Central memory CD4-positive, alpha-beta T cell (primary cell): Measurements from ENCODE around the gene LMLN.
"Not testable (repeated sequence)": the region's sequence is repeated elsewhere in the genome, so short reads cannot be mapped to it uniquely, and the experiment has no call there.

Experiments
- DNase-seq: peaks from one replicate; pipeline ENCODE4 v3.0.0; 2022

LMLN gene

GRCh38 chr3:197958346-197958745 lies 1.7 kb upstream of the LMLN start:
- no peak for DNase-seq

DNA sequence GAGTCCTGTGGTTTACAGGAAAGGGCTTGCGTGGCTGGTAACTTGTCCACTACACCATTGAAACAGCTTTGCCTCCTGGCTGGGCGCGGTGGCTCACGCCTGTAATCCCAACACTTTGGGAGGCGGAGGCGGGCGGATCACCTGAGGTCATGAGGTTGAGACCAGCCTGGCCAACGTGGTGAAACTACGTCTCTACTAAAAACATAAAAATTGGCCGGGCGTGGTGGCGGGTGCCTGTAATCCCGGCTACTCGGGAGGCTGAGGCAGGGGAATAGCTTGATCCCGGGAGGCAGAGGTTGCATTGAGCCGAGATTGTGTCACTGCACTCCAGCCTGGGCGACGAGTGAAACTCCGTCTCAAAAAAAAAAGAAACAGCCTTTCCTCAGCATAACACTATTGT lies 1.2 kb upstream of the LMLN start:
- DNase-seq: not testable (repeated sequence)

GRCh38 chr3:197959500-197959890 lies 522 bp upstream of the LMLN start:
- DNase-seq: no peak

- DNase-seq: no peak
These were observed 921 bp downstream of the LMLN start for GRCh38 chr3:197960694-197961581.

DNA sequence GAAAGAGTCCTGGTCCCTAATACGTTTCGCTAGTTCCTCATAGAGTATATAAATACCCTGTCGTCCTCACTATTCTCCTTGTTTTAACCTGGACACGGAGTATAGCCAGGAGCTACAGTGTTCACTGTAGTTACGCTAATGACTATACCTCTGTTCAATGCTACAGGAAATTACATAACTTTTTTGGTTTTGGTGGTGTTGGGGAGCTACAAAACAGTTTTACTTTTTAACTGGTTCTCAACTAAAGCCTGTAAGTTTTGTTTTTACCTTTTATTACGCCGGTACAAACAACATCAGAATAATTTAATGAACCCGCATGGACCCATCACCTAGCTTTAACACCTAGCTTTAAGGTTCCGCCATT lies 1.5 kb downstream of the LMLN start:
- peak; percentile 23 for DNase-seq

- no peak for DNase-seq
These were observed 3.1 kb downstream of the LMLN start for GRCh38 chr3:197963019-197963637.

- not testable (repeated sequence) for DNase-seq
These were observed 7.4 kb downstream of the LMLN start for GRCh38 chr3:197967337-197967989.

- no peak for DNase-seq
These were observed 10.6 kb downstream of the LMLN start for GRCh38 chr3:197970588-197970987.

DNA sequence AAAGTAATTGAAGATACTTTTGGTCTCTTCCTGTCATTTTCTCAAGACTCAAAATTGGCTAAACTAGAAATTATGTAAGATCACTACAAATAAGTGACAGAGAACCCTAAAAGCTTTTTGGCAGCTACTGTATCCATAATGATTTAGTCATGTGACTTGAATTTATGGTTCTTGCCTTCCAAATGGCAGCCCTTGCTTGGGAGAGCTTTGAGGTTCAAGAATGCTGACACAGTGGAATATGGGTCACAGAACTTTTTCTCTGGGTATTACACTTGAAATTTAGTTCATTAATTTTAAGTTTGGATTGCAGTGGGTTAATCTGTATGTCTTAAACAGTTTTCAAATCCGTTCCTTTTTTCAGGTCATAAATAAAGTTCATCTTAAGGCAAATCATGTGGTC lies 14.0 kb downstream of the LMLN start:
- DNase-seq: no peak

DNA sequence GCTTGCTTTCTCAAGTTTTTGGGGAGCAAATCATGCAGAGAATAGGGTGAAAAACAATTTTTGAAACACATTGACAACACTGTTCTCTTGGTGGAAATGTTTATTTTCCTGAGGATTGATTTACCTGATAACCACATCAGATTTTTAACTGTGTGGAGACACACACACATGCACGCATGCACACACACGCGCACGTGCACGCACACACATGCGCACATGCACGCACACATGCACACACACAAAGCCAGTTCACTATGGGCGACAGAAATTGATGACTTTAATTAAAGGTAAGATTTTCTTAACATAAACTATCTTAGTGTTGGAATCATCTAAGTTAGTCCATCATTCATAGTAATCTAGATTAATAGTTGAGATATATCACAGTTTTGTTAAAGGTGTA lies 15.3 kb downstream of the LMLN start:
- DNase-seq: no peak

- no peak for DNase-seq
These were observed 23.1 kb downstream of the LMLN start for GRCh38 chr3:197983076-197983475.

DNA sequence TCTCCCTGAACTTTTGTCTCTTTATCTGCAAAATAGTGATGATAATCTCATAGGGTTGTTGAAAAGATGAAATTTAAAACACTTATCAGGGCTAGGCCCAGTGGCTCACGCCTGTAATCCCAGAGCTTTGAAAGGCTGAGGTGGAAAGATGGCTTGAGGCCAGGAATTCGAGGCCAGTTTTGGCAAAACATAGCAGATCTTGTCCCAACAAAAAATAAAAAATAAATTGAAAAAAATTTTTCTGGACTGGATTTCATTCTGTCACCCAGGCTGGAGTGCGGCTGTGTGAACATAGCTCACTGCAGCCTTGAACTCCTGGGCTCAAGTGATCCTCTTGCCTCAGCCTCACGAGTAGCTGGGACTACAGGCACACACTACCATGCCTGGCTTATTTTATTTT lies 29.6 kb downstream of the LMLN start:
- DNase-seq: no peak

GRCh38 chr3:197994736-197995135 lies 34.7 kb downstream of the LMLN start:
- no peak for DNase-seq

GRCh38 chr3:197996855-197997254 lies 36.8 kb downstream of the LMLN start:
- DNase-seq: no peak

DNA sequence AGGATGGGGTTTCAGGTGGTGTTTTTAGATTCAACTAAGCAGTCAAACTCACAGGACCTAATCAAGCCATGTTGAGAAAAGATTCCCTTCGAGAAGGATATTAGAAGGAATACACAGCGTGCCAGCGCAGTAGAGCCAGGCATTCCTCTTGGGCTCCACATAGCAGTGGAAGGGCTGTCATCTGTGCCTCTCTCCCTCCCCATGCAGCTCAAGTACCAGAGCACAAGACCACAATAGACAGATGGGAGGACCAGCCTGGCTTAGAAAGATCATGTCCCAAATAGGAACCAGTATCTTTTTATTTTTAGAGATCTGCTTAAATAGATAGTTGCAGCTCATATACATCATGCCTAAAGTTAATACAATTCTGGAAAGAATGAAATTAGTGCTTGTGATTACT lies 37.9 kb downstream of the LMLN start:
- no peak for DNase-seq

DNA sequence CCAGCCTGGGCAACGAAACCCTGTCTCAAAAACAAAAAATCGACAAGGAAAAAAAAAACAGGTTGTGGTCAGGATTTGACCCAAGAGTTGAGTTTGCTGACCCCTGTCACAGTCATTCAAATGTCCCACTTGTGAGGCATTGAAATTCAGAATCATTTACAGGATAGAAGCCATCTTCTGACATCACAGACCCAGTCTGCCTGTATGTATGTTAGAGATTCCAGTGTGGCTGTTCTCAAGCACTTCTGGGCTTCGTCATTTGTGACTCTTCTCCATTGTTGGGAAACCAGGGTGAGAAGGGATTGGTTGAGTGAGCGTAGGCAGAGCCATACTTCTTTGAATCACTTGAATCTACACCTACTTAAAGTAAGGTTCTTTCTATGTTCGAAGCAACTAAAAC lies 57.1 kb downstream of the LMLN start:
- no peak for DNase-seq

- no peak for DNase-seq
These were observed 58.4 kb downstream of the LMLN start for GRCh38 chr3:198018416-198018815.

- no peak for DNase-seq
These were observed 59.1 kb downstream of the LMLN start for GRCh38 chr3:198019115-198019514.

DNA sequence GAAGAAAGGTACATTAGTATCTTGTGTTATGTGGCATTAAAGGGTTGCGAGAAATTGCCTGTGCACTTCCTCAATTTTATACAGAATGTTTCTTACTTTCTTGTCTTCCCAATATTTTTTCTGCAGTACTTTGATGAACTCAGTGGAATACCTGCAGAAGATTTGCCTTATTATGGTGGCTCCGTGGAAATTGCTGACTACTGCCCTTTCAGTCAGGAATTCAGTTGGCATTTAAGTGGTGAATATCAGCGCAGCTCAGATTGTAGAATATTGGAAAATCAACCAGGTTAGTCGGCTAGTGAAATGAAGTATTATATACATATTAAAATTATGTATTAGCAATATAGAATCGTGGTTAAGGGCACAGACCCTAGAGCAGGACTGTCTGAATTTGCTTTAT lies 61.3 kb downstream of the LMLN start:
- DNase-seq: no peak

DNA sequence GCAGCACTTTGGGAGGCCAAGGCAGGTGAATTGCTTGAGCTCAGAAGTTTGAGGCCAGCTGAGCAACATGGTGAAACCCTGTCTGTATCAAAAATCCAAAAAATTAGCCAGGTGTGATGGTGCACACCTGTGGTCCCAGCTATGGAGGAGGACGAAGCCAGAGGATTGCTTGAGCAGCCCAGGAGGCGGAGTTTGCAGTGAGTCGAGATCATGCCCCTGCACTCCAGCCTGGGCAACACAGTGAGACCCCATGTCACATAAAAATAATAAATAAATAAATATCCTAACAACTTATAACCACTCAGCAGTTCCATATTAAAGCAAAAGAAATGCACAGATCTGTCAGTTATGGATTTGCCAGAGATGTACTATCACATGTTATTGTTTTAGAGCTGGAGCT lies 62.6 kb downstream of the LMLN start:
- DNase-seq: no peak

GRCh38 chr3:198025644-198026043 lies 65.6 kb downstream of the LMLN start:
- no peak for DNase-seq

DNA sequence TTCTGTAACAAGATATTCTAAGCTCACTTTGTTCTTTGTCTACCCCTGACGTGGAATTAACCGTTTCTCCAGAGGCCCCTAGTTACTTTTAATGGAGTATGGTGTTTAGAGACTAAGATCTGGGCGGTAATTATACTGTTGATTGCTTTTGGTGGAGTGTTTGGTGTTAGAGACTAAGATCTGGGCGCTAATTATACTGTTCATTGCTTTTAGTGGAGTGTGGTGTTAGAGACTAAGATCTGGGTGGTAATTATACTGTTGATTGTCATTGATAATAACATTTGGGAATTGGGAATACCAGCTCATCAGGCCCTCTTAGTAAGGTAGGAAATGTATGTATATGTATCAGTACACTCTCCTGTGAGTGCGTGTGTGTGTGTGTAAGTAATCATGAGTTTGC lies 66.6 kb downstream of the LMLN start:
- DNase-seq: no peak

GRCh38 chr3:198027045-198027798 lies 67.2 kb downstream of the LMLN start:
- DNase-seq: no peak
